Measurements from ENCODE around the gene PARK7. TPM values are rescaled to one million over a fixed set of nuclear protein-coding genes. Genes with fewer than 3 reads are reported as not detected.

The PARK7 gene
- total RNA-seq, 2 experiments from 2014 or later: 138 to 306 TPM

- Histone ChIP-seq H3K9me3 (ENCODE audit: low read length) (no peaks in the 10 kb centered on the region), H3K27ac (ENCODE audit: low read depth, low read length, poor library complexity, severe bottlenecking) (no peak overlapping the region), H3K79me2 (ENCODE audit: insufficient read depth, low read depth, low read length) (no peaks in the 10 kb centered on the region), H2AFZ (ENCODE audit: low read length) (no peak overlapping the region), H3K4me2 (ENCODE audit: low read length) (no peak overlapping the region), H3K4me3 (ENCODE audit: low read depth, low read length, poor library complexity, severe bottlenecking) (no peak overlapping the region), H3K4me1 (ENCODE audit: insufficient read depth, low read length, poor library complexity, severe bottlenecking) (no peaks in the 10 kb centered on the region), H3K36me3 (ENCODE audit: insufficient read depth, low read length) (no peaks in the 10 kb centered on the region), H3K9me2 (ENCODE audit: insufficient read depth, low read length) (no peaks in the 10 kb centered on the region), H4K20me1 (ENCODE audit: insufficient read depth, low read length) (no peaks in the 10 kb centered on the region)
- DNase-seq (ENCODE audit: low spot score): peak; percentile 37
- intact Hi-C loops (cut with micrococcal nuclease; ENCODE audit: unreplicated experiment): loop anchor here (10.0 kb wide), 1 partner anchor 154 kb away; no protein-coding TSS in a partner anchor
- no TSS peak for BruUV-seq (replicated peaks)
- TF ChIP-seq CTCF (conservative IDR thresholded peaks at IDR 0.05; ENCODE audit: low read length) (peak; percentile 83), EZH2phosphoT487 (IDR thresholded peaks at IDR 0.05; ENCODE audit: borderline replicate concordance, low read depth, low read length) (no peak)
- ChIA-PET CTCF (ENCODE audit: unreplicated experiment) (no interaction called here), POLR2A (no interaction called here)
Observed at GRCh38 chr1:8031176-8031785, 69.8 kb downstream of the PARK7 start.

- CTCF ChIA-PET (ENCODE audit: unreplicated experiment): no interaction called here
- intact Hi-C loops (cut with micrococcal nuclease; ENCODE audit: unreplicated experiment): loop anchor here (10.0 kb wide), 1 partner anchor 152 kb away; no protein-coding TSS in a partner anchor
- H3K4me2 ChIP-seq (ENCODE audit: low read length): no peak overlapping the region
- no peak overlapping the region for H2AFZ ChIP-seq (ENCODE audit: low read length)
- H3K4me3 ChIP-seq (ENCODE audit: low read depth, low read length, poor library complexity, severe bottlenecking): no peak overlapping the region
- H3K4me1 ChIP-seq (ENCODE audit: insufficient read depth, low read length, poor library complexity, severe bottlenecking): no peaks in the 10 kb centered on the region
- TF ChIP-seq EZH2phosphoT487 (IDR thresholded peaks at IDR 0.05; ENCODE audit: borderline replicate concordance, low read depth, low read length): no peak
- no peak for TF ChIP-seq CTCF (conservative IDR thresholded peaks at IDR 0.05; ENCODE audit: low read length)
- H3K9me2 ChIP-seq (ENCODE audit: insufficient read depth, low read length): no peaks in the 10 kb centered on the region
- H3K27ac ChIP-seq (ENCODE audit: low read depth, low read length, poor library complexity, severe bottlenecking): no peak overlapping the region
- no peaks in the 10 kb centered on the region for H4K20me1 ChIP-seq (ENCODE audit: insufficient read depth, low read length)
- H3K9me3 ChIP-seq (ENCODE audit: low read length): no peaks in the 10 kb centered on the region
- no TSS peak for BruUV-seq (replicated peaks)
- no peak for DNase-seq (ENCODE audit: low spot score)
- POLR2A ChIA-PET: interaction anchor here (0.5 kb wide), 1 partner anchor 494 kb away, joined by 3 read pairs; no protein-coding TSS in a partner anchor
- H3K36me3 ChIP-seq (ENCODE audit: insufficient read depth, low read length): no peaks in the 10 kb centered on the region
- no peaks in the 10 kb centered on the region for H3K79me2 ChIP-seq (ENCODE audit: insufficient read depth, low read depth, low read length)
Observed at GRCh38 chr1:8032366-8032910, 70.9 kb downstream of the PARK7 start.

DNA sequence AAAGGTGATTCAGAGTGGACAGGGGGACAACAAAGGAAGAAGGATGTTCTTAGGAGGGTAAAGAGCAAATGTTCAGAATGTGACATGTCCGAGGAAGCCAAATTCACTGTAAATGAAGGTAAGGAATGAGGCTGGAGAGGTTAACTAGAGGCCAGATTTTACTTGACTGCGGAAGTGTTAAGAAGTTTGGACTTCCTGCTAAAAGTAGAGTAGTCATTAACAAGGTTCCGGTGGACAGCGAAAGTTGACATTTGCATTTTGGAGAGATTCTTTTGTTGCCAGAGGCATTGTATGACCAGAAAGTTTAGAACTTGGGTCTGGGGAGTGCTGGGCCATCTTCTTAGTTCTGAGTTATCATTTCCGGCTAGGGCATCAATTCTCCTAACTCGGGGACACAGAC is 71.8 kb downstream of the PARK7 start:
- H3K79me2 ChIP-seq (ENCODE audit: insufficient read depth, low read depth, low read length): no peaks in the 10 kb centered on the region
- ChIA-PET POLR2A (interaction anchor here (0.5 kb wide), 1 partner anchor 14 kb away, joined by 3 read pairs; no protein-coding TSS in a partner anchor), CTCF (ENCODE audit: unreplicated experiment) (no interaction called here)
- no TSS peak for BruUV-seq (replicated peaks)
- H2AFZ ChIP-seq (ENCODE audit: low read length): no peak overlapping the region
- H4K20me1 ChIP-seq (ENCODE audit: insufficient read depth, low read length): no peaks in the 10 kb centered on the region
- H3K9me2 ChIP-seq (ENCODE audit: insufficient read depth, low read length): no peaks in the 10 kb centered on the region
- TF ChIP-seq CTCF (conservative IDR thresholded peaks at IDR 0.05; ENCODE audit: low read length): no peak
- TF ChIP-seq EZH2phosphoT487 (IDR thresholded peaks at IDR 0.05; ENCODE audit: borderline replicate concordance, low read depth, low read length): no peak
- no peak overlapping the region for H3K4me2 ChIP-seq (ENCODE audit: low read length)
- no peak for DNase-seq (ENCODE audit: low spot score)
- no peaks in the 10 kb centered on the region for H3K36me3 ChIP-seq (ENCODE audit: insufficient read depth, low read length)
- no peak overlapping the region for H3K27ac ChIP-seq (ENCODE audit: low read depth, low read length, poor library complexity, severe bottlenecking)
- H3K4me3 ChIP-seq (ENCODE audit: low read depth, low read length, poor library complexity, severe bottlenecking): no peak overlapping the region
- no peaks in the 10 kb centered on the region for H3K4me1 ChIP-seq (ENCODE audit: insufficient read depth, low read length, poor library complexity, severe bottlenecking)
- H3K9me3 ChIP-seq (ENCODE audit: low read length): no peaks in the 10 kb centered on the region
- intact Hi-C loops (cut with micrococcal nuclease; ENCODE audit: unreplicated experiment): loop anchor here (10.0 kb wide), 1 partner anchor 151 kb away; no protein-coding TSS in a partner anchor
